ENCODE data around the gene ZNF277.
"Not testable (repeated sequence)": the region's sequence is repeated elsewhere in the genome, so short reads cannot be mapped to it uniquely, and the experiment has no call there.

Gene ZNF277

GRCh38 chr7:112249967-112250366, 43.5 kb downstream of the ZNF277 start:
- not testable (repeated sequence) for H3K4me1 ChIP-seq (ENCODE audit: control insufficient read depth, insufficient read depth, low read length); H3K9me3 ChIP-seq (ENCODE audit: control insufficient read depth, low read length); H3K27me3 ChIP-seq (ENCODE audit: control insufficient read depth, insufficient read depth, low read length); H3K36me3 ChIP-seq (ENCODE audit: control insufficient read depth, insufficient read depth, low read length); H3K4me3 ChIP-seq (ENCODE audit: low read length); H3K9ac ChIP-seq (ENCODE audit: low read length)

GRCh38 chr7:112252141-112252540, 45.6 kb downstream of the ZNF277 start:
- Histone ChIP-seq H3K9ac (ENCODE audit: low read length) (no peak overlapping the region), H3K9me3 (ENCODE audit: control insufficient read depth, low read length) (no peaks in the 10 kb centered on the region), H3K36me3 (ENCODE audit: control insufficient read depth, insufficient read depth, low read length) (no peaks in the 10 kb centered on the region)

DNA sequence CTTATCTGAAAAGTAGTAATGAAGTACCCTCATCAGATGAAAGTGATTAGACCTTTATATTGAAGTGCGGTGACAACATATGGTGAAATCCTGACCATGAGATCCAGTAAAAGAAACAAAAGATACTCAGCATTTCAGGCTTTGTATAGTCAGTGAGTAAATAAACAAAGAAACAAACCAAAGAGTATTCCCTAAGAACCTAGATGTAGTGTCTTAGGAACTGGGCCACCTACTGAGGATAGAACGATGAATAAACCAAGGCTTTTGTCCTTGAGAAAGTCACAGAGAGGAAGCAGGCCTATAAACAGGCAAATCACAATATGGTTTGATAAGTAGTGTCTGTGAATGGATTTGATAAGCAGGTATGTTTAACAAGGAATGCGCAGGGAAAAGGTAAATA, 46.2 kb downstream of the ZNF277 start:
- Histone ChIP-seq H3K4me3 (ENCODE audit: low read length) (no peak overlapping the region), H3K4me1 (ENCODE audit: control insufficient read depth, insufficient read depth, low read length) (no peaks in the 10 kb centered on the region), H3K36me3 (ENCODE audit: control insufficient read depth, insufficient read depth, low read length) (no peaks in the 10 kb centered on the region), H3K9me3 (ENCODE audit: control insufficient read depth, low read length) (no peaks in the 10 kb centered on the region), H3K9ac (ENCODE audit: low read length) (no peak overlapping the region), H3K27me3 (ENCODE audit: control insufficient read depth, insufficient read depth, low read length) (no peaks in the 10 kb centered on the region)

More at GRCh38 chr7:112252141-112252540, 45.6 kb downstream of the ZNF277 start:
- Histone ChIP-seq H3K27me3 (ENCODE audit: control insufficient read depth, insufficient read depth, low read length) (no peaks in the 10 kb centered on the region), H3K4me1 (ENCODE audit: control insufficient read depth, insufficient read depth, low read length) (no peaks in the 10 kb centered on the region), H3K4me3 (ENCODE audit: low read length) (no peak overlapping the region)

- Histone ChIP-seq H3K9ac (ENCODE audit: low read length) (no peak overlapping the region), H3K4me3 (ENCODE audit: low read length) (no peak overlapping the region), H3K9me3 (ENCODE audit: control insufficient read depth, low read length) (no peaks in the 10 kb centered on the region), H3K36me3 (ENCODE audit: control insufficient read depth, insufficient read depth, low read length) (no peaks in the 10 kb centered on the region), H3K27me3 (ENCODE audit: control insufficient read depth, insufficient read depth, low read length) (no peaks in the 10 kb centered on the region), H3K4me1 (ENCODE audit: control insufficient read depth, insufficient read depth, low read length) (no peaks in the 10 kb centered on the region)
These were observed 47.7 kb downstream of the ZNF277 start for GRCh38 chr7:112254156-112254555.

- no peaks in the 10 kb centered on the region for H3K9me3 ChIP-seq (ENCODE audit: control insufficient read depth, low read length)
- H3K9ac ChIP-seq (ENCODE audit: low read length), result no peak overlapping the region
- H3K36me3 ChIP-seq (ENCODE audit: control insufficient read depth, insufficient read depth, low read length), result no peaks in the 10 kb centered on the region
- no peaks in the 10 kb centered on the region for H3K4me1 ChIP-seq (ENCODE audit: control insufficient read depth, insufficient read depth, low read length)
- H3K4me3 ChIP-seq (ENCODE audit: low read length), result no peak overlapping the region
- H3K27me3 ChIP-seq (ENCODE audit: control insufficient read depth, insufficient read depth, low read length), result no peaks in the 10 kb centered on the region
These were observed 48.4 kb downstream of the ZNF277 start for GRCh38 chr7:112254709-112255387.

- H3K9ac ChIP-seq (ENCODE audit: low read length), result no peak overlapping the region
- no peaks in the 10 kb centered on the region for H3K9me3 ChIP-seq (ENCODE audit: control insufficient read depth, low read length)
- H3K27me3 ChIP-seq (ENCODE audit: control insufficient read depth, insufficient read depth, low read length), result no peaks in the 10 kb centered on the region
- no peaks in the 10 kb centered on the region for H3K36me3 ChIP-seq (ENCODE audit: control insufficient read depth, insufficient read depth, low read length)
- H3K4me3 ChIP-seq (ENCODE audit: low read length), result no peak overlapping the region
- H3K4me1 ChIP-seq (ENCODE audit: control insufficient read depth, insufficient read depth, low read length), result no peaks in the 10 kb centered on the region
These were observed 48.9 kb downstream of the ZNF277 start for GRCh38 chr7:112255388-112255720.

GRCh38 chr7:112257073-112257472, 50.6 kb downstream of the ZNF277 start:
- Histone ChIP-seq H3K36me3 (ENCODE audit: control insufficient read depth, insufficient read depth, low read length) (no peaks in the 10 kb centered on the region), H3K4me3 (ENCODE audit: low read length) (no peak overlapping the region), H3K27me3 (ENCODE audit: control insufficient read depth, insufficient read depth, low read length) (no peaks in the 10 kb centered on the region), H3K9ac (ENCODE audit: low read length) (no peak overlapping the region), H3K9me3 (ENCODE audit: control insufficient read depth, low read length) (no peaks in the 10 kb centered on the region), H3K4me1 (ENCODE audit: control insufficient read depth, insufficient read depth, low read length) (no peaks in the 10 kb centered on the region)

- Histone ChIP-seq H3K9me3 (ENCODE audit: control insufficient read depth, low read length) (no peaks in the 10 kb centered on the region), H3K27me3 (ENCODE audit: control insufficient read depth, insufficient read depth, low read length) (no peaks in the 10 kb centered on the region), H3K4me3 (ENCODE audit: low read length) (no peak overlapping the region), H3K9ac (ENCODE audit: low read length) (no peak overlapping the region), H3K4me1 (ENCODE audit: control insufficient read depth, insufficient read depth, low read length) (peaks cover 3% of the 10 kb centered on the region), H3K36me3 (ENCODE audit: control insufficient read depth, insufficient read depth, low read length) (no peaks in the 10 kb centered on the region)
These were observed 54.4 kb downstream of the ZNF277 start for GRCh38 chr7:112260911-112261310.

GRCh38 chr7:112262036-112262435, 55.5 kb downstream of the ZNF277 start:
- H3K4me3 ChIP-seq (ENCODE audit: low read length), result no peak overlapping the region
- H3K9me3 ChIP-seq (ENCODE audit: control insufficient read depth, low read length), result no peaks in the 10 kb centered on the region
- no peaks in the 10 kb centered on the region for H3K27me3 ChIP-seq (ENCODE audit: control insufficient read depth, insufficient read depth, low read length)
- H3K9ac ChIP-seq (ENCODE audit: low read length), result no peak overlapping the region
- no peaks in the 10 kb centered on the region for H3K36me3 ChIP-seq (ENCODE audit: control insufficient read depth, insufficient read depth, low read length)
- H3K4me1 ChIP-seq (ENCODE audit: control insufficient read depth, insufficient read depth, low read length), result peaks cover 3% of the 10 kb centered on the region

DNA sequence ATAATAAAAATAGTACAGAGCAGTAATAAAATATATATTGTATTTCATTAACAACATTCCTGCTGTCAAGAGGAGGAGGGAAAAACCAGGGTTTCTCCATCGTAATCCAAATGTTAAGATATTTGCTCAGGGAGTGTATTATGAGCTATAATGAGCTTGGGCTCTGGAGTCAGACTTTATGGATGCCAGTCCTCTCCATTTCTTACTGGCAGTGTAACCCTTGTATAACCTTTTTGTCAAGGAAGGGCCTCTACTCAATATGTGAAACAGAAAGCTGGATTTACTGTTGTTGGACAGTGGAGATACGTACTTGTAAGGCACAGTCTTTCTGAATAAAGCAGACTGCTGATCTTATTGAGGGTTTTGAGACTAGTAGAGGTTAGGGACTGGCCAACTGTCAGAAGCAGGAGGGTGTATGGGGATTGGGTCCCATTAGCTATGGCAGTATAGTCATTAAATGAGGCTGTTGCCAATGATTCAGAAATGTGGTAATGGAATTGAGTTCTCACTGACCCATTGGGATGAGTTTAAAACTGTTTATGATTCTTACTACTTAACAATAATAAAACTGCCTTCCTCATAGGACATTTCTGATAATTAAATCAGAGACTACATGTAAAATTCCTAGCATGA, 56.5 kb downstream of the ZNF277 start:
- Histone ChIP-seq H3K9ac (ENCODE audit: low read length) (no peak overlapping the region), H3K4me3 (ENCODE audit: low read length) (no peak overlapping the region), H3K27me3 (ENCODE audit: control insufficient read depth, insufficient read depth, low read length) (no peaks in the 10 kb centered on the region), H3K36me3 (ENCODE audit: control insufficient read depth, insufficient read depth, low read length) (no peaks in the 10 kb centered on the region), H3K4me1 (ENCODE audit: control insufficient read depth, insufficient read depth, low read length) (peaks cover 3% of the 10 kb centered on the region), H3K9me3 (ENCODE audit: control insufficient read depth, low read length) (no peaks in the 10 kb centered on the region)

GRCh38 chr7:112263519-112263918, 57.0 kb downstream of the ZNF277 start:
- Histone ChIP-seq H3K27me3 (ENCODE audit: control insufficient read depth, insufficient read depth, low read length) (no peaks in the 10 kb centered on the region), H3K4me3 (ENCODE audit: low read length) (no peak overlapping the region), H3K9me3 (ENCODE audit: control insufficient read depth, low read length) (no peaks in the 10 kb centered on the region), H3K9ac (ENCODE audit: low read length) (no peak overlapping the region), H3K4me1 (ENCODE audit: control insufficient read depth, insufficient read depth, low read length) (peaks cover 3% of the 10 kb centered on the region), H3K36me3 (ENCODE audit: control insufficient read depth, insufficient read depth, low read length) (no peaks in the 10 kb centered on the region)

GRCh38 chr7:112266141-112266540, 59.6 kb downstream of the ZNF277 start:
- H3K27me3 ChIP-seq (ENCODE audit: control insufficient read depth, insufficient read depth, low read length), result no peaks in the 10 kb centered on the region
- no peaks in the 10 kb centered on the region for H3K36me3 ChIP-seq (ENCODE audit: control insufficient read depth, insufficient read depth, low read length)
- H3K4me1 ChIP-seq (ENCODE audit: control insufficient read depth, insufficient read depth, low read length), result peaks cover 3% of the 10 kb centered on the region
- H3K9ac ChIP-seq (ENCODE audit: low read length), result no peak overlapping the region
- H3K9me3 ChIP-seq (ENCODE audit: control insufficient read depth, low read length), result no peaks in the 10 kb centered on the region
- H3K4me3 ChIP-seq (ENCODE audit: low read length), result no peak overlapping the region

All from mucosa of stomach (tissue), 1 donor.